Superior temporal gyrus (tissue), 1 donor: ENCODE data around the gene C2orf68.
"Not testable (repeated sequence)": the region's sequence is repeated elsewhere in the genome, so short reads cannot be mapped to it uniquely, and the experiment has no call there.

Experiments
- DNase-seq: peaks from one replicate; pipeline ENCODE4 v3.0.0-alpha.2; 2016; ENCODE audit errors: extremely low spot score

Gene C2orf68

GRCh38 chr2:85631316-85631715 is 19.4 kb upstream of the C2orf68 start:
- DNase-seq: no peak

DNA sequence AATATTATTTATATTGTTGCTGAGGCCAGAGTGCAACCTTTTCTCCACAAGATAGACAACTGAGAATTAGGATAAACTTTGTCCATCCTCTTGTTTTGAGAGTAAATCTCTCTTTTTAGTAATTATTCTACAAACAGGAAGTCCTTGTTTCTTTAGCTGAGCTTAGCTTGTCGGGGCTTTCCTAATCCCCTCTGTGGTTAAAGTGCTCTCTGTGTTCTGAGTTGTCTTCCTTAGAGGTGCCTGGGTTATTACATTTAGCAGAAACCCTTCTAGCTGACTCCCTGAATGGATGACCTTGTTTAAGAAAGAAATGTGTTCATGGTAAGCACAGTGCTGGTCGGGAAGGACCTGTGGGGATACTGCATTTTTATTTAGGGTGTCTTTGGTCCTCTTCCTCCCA is 16.8 kb upstream of the C2orf68 start:
- DNase-seq: no peak

- no peak for DNase-seq
Measured at GRCh38 chr2:85623991-85624390, 12.1 kb upstream of the C2orf68 start.

GRCh38 chr2:85621338-85621737 is 9.5 kb upstream of the C2orf68 start:
- no peak for DNase-seq

DNA sequence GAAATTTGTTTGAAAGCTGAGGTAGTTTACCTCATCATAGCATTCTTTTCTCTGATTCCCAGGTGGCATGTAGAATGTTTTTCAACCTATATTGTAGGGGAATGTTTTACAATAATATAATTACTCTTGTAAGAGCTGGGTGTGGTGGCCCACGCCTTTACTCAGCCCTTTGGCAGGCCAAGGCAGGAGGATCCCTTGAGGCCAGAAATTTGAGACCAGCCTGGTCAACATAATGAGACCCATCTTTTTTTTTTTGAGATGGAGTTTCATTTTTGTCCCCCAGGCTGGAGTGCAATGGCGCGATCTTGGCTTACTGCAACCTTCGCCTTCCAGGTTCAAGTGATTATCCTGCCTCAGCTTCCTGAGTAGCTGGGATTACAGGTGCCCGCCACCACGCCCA is 7.8 kb upstream of the C2orf68 start:
- no peak for DNase-seq

- DNase-seq: not testable (repeated sequence)
Measured at GRCh38 chr2:85617723-85618122, 5.9 kb upstream of the C2orf68 start.

- no peak for DNase-seq
Measured at GRCh38 chr2:85615413-85615728, 3.5 kb upstream of the C2orf68 start.

GRCh38 chr2:85614757-85615156 is 2.9 kb upstream of the C2orf68 start:
- DNase-seq: not testable (repeated sequence)

GRCh38 chr2:85613717-85614515 is 2.0 kb upstream of the C2orf68 start:
- no peak for DNase-seq

- DNase-seq: no peak
Measured at GRCh38 chr2:85611217-85611704, 605 bp downstream of the C2orf68 start.

GRCh38 chr2:85607268-85608215 is 4.3 kb downstream of the C2orf68 start:
- no peak for DNase-seq

- no peak for DNase-seq
Measured at GRCh38 chr2:85606116-85606455, 5.8 kb downstream of the C2orf68 start.

GRCh38 chr2:85605406-85606115 is 6.3 kb downstream of the C2orf68 start:
- DNase-seq: no peak

- no peak for DNase-seq
Measured at GRCh38 chr2:85604568-85605339, 7.1 kb downstream of the C2orf68 start.

DNA sequence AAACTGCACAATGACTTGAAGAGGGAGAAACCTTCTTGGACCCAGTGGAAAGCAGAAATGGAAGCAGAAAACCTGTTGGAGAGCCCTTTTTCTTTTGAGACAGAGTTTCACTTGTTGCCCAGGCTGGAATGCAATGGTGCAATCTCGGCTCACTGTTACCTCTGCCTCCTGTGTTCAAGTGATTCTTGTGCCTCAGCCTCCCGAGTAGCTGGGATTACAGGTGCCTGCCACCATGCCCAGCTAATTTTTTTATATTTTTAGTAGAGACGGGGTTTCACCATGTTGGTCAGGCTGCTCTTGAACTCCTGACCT is 7.8 kb downstream of the C2orf68 start:
- DNase-seq: not testable (repeated sequence)

GRCh38 chr2:85602476-85603234 is 9.2 kb downstream of the C2orf68 start, which contains the start of gene TMEM150A:
TMEM150A (minus strand) TSS chr2:85602698; CDS start chr2:85601948, 750 bp downstream.
- peak; percentile 91 for DNase-seq

DNA sequence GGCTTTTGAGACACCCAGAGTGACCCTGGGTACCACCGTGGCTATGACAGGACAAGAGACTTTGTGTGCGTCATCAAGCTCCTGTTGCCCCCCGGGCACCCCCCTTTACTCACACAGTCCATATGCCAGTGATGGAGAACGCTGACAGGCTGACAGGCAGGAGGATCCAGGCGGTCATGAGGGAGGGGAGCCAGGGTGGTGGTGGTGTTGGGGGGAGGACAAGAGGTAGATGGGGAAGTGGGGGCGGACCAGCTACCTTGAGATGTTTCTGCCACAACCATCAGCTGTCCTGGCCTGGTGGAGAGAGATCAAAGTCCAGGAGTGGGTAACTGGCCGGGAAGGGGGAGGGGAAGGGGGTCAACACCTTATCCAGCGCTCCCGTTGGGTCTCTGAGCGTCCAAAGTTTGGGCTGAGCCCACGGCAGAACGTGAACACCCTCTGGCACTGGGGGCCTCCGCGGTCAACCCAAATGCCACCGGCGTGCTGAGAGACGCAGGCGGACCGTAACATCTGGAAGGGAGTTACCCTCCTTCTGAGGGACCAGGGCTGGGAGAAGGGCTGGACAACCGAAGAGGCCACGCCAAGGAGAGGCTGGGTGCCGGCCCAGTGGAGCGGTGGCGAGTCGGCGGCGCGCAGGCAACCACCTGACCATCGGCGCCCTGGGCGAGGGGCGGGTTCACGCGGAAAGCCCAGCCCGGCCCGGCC is 9.9 kb downstream of the C2orf68 start:
- DNase-seq: no peak

- no peak for DNase-seq
Measured at GRCh38 chr2:85600951-85601770, 10.7 kb downstream of the C2orf68 start.

DNA sequence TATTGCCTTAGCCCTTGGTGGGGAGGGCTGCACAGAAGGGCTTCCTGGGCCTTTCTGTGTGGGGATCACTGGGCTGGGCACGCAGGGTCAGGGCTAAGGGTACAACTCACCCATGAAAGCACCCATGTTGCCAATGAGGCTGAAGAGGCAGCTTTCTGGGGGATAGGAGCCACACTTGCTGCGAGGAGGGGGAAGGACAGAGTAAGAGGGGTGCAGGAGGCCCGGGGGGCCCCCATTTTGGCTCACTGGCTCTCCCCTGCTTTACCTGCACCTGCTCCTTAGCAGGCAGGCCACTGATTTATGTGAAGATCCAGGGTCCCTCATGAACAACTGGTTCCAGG is 11.7 kb downstream of the C2orf68 start:
- DNase-seq: no peak
